ENCODE results near the gene ERG.
A peak's percentile ranks its signal among the peaks of the same experiment; 100 is the strongest.

The ERG gene

GRCh38 chr21:38447611-38448010 lies 50.7 kb downstream of the ERG start:
- Histone ChIP-seq H3K27ac (ENCODE audit: low read length) (no peak overlapping the region), H3K4me1 (ENCODE audit: control insufficient read depth in 1 of 2, insufficient read depth in 2 of 2, low read length in 2 of 2) (no peaks in the 10 kb centered on the region), H3K36me3 (ENCODE audit: control insufficient read depth in 1 of 2, insufficient read depth in 2 of 2, low read length in 2 of 2) (no peaks in the 10 kb centered on the region), H3K9me3 (ENCODE audit: control insufficient read depth in 1 of 2, low read length in 2 of 2) (no peaks in the 10 kb centered on the region), H3K4me3 (ENCODE audit: low read depth in 1 of 2, low read length in 2 of 2) (no peak overlapping the region), H3K27me3 (ENCODE audit: low read depth, low read length) (no peaks in the 10 kb centered on the region)

GRCh38 chr21:38444691-38445090 lies 53.6 kb downstream of the ERG start:
- Histone ChIP-seq H3K27ac (ENCODE audit: low read length) (no peak overlapping the region), H3K36me3 (ENCODE audit: control insufficient read depth in 1 of 2, insufficient read depth in 2 of 2, low read length in 2 of 2) (no peaks in the 10 kb centered on the region), H3K4me3 (ENCODE audit: low read depth in 1 of 2, low read length in 2 of 2) (no peak overlapping the region), H3K27me3 (ENCODE audit: low read depth, low read length) (no peaks in the 10 kb centered on the region), H3K9me3 (ENCODE audit: control insufficient read depth in 1 of 2, low read length in 2 of 2) (no peaks in the 10 kb centered on the region), H3K4me1 (ENCODE audit: control insufficient read depth in 1 of 2, insufficient read depth in 2 of 2, low read length in 2 of 2) (no peaks in the 10 kb centered on the region)

GRCh38 chr21:38443110-38443509 lies 55.2 kb downstream of the ERG start:
- H3K27me3 ChIP-seq (ENCODE audit: low read depth, low read length): no peaks in the 10 kb centered on the region
- no peak overlapping the region for H3K27ac ChIP-seq (ENCODE audit: low read length)
- no peaks in the 10 kb centered on the region for H3K9me3 ChIP-seq (ENCODE audit: control insufficient read depth in 1 of 2, low read length in 2 of 2)
- H3K4me1 ChIP-seq (ENCODE audit: control insufficient read depth in 1 of 2, insufficient read depth in 2 of 2, low read length in 2 of 2): peaks cover 0 to 8% of the 10 kb centered on the region in 2 donors
- no peaks in the 10 kb centered on the region for H3K36me3 ChIP-seq (ENCODE audit: control insufficient read depth in 1 of 2, insufficient read depth in 2 of 2, low read length in 2 of 2)
- no peak overlapping the region for H3K4me3 ChIP-seq (ENCODE audit: low read depth in 1 of 2, low read length in 2 of 2)

DNA sequence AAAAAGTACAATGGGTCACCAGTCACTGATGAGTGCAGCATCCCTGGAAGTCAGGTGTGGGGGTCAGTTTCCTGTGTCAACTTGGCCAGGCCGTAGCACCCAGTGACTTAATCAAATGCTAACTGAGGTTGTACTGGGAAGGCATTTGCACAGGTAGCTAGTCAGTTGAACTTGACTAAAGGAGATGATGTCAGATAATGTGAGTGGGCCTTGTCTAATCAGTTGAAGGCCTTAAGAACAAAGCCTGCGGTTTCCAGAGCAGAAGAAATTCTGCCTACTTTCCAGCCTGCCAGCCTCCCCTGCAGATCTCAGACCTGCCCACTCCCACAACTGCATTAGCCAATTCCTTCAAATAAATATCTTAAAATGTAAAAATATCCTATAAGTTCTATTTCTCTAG lies 57.1 kb downstream of the ERG start:
- Histone ChIP-seq H3K4me1 (ENCODE audit: control insufficient read depth in 1 of 2, insufficient read depth in 2 of 2, low read length in 2 of 2) (peaks cover 0 to 8% of the 10 kb centered on the region in 2 donors), H3K27me3 (ENCODE audit: low read depth, low read length) (no peaks in the 10 kb centered on the region), H3K36me3 (ENCODE audit: control insufficient read depth in 1 of 2, insufficient read depth in 2 of 2, low read length in 2 of 2) (no peaks in the 10 kb centered on the region), H3K4me3 (ENCODE audit: low read depth in 1 of 2, low read length in 2 of 2) (no peak overlapping the region), H3K27ac (ENCODE audit: low read length) (no peak overlapping the region), H3K9me3 (ENCODE audit: control insufficient read depth in 1 of 2, low read length in 2 of 2) (no peaks in the 10 kb centered on the region)

GRCh38 chr21:38440746-38441145 lies 57.5 kb downstream of the ERG start:
- no peaks in the 10 kb centered on the region for H3K27me3 ChIP-seq (ENCODE audit: low read depth, low read length)
- no peak overlapping the region for H3K27ac ChIP-seq (ENCODE audit: low read length)

DNA sequence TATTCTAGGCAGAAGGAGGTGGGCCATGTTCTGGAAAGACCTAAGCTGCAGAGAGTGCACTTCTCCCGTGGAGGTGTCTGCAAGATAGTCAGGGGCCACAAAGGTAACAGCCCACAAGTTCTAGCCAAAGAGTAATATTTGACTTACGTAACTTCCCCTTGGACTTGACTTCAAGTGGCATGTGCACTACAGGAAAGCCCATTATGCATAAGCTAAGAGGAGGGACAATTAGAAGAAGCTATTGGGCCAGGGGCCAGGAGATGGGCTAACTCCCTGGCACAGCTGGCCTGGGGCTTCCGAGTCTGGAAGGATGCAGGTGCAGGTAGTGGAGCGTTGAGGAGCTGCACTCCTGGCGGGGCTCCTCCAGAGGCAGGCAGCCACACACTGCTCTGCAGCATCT lies 58.3 kb downstream of the ERG start:
- Histone ChIP-seq H3K27me3 (ENCODE audit: low read depth, low read length) (no peaks in the 10 kb centered on the region), H3K4me3 (ENCODE audit: low read depth in 1 of 2, low read length in 2 of 2) (no peak overlapping the region), H3K4me1 (ENCODE audit: control insufficient read depth in 1 of 2, insufficient read depth in 2 of 2, low read length in 2 of 2) (peaks cover 0 to 16% of the 10 kb centered on the region in 2 donors), H3K36me3 (ENCODE audit: control insufficient read depth in 1 of 2, insufficient read depth in 2 of 2, low read length in 2 of 2) (no peaks in the 10 kb centered on the region), H3K9me3 (ENCODE audit: control insufficient read depth in 1 of 2, low read length in 2 of 2) (no peaks in the 10 kb centered on the region), H3K27ac (ENCODE audit: low read length) (no peak overlapping the region)

More at GRCh38 chr21:38440746-38441145, 57.5 kb downstream of the ERG start:
- Histone ChIP-seq H3K36me3 (ENCODE audit: control insufficient read depth in 1 of 2, insufficient read depth in 2 of 2, low read length in 2 of 2) (no peaks in the 10 kb centered on the region), H3K4me3 (ENCODE audit: low read depth in 1 of 2, low read length in 2 of 2) (no peak overlapping the region), H3K9me3 (ENCODE audit: control insufficient read depth in 1 of 2, low read length in 2 of 2) (no peaks in the 10 kb centered on the region), H3K4me1 (ENCODE audit: control insufficient read depth in 1 of 2, insufficient read depth in 2 of 2, low read length in 2 of 2) (peaks cover 0 to 8% of the 10 kb centered on the region in 2 donors)

DNA sequence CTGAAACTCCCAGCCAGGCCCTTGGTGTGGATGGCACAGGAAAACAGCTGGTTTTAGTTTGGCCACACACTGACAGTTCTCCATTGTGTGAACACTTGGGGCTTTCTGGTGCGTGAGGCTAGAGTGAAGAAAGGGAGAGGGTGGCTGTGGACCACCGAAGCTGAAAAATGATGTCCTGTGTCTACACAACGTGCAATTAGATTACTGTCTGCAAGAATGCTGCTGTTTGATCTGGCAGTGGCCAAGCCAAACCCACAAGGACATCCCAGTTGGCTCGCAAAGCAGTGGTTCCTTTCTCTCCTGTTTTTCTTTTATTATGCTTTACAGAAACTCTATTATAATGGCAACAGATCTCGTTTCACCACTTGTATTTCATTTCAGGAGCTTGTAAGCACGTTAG lies 58.9 kb downstream of the ERG start:
- no peak overlapping the region for H3K27ac ChIP-seq (ENCODE audit: low read length)

DNA sequence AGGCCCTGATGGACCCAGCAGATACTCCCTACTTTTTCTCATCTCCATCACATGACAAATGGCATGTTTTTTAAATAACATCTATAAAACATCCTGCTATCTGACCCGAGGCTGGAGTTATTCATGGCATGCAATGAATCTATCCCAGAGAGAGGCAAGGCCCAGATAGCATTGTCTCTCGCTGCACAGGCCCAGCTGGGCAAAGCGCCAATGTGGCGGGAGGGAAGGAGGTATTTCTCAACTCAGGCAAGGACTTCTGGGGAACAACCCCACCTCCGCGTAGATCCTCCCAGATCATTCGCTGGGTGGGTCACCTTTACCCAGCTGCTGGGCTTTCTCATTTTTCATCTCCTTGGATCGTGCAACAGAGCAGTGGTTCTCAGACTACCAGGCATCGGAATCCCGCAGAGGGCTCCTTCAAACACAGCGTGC lies 59.8 kb downstream of the ERG start:
- Histone ChIP-seq H3K27me3 (ENCODE audit: low read depth, low read length) (no peaks in the 10 kb centered on the region), H3K9me3 (ENCODE audit: control insufficient read depth in 1 of 2, low read length in 2 of 2) (no peaks in the 10 kb centered on the region), H3K4me3 (ENCODE audit: low read depth in 1 of 2, low read length in 2 of 2) (no peak overlapping the region), H3K4me1 (ENCODE audit: control insufficient read depth in 1 of 2, insufficient read depth in 2 of 2, low read length in 2 of 2) (peaks cover 0 to 23% of the 10 kb centered on the region in 2 donors), H3K27ac (ENCODE audit: low read length) (no peak overlapping the region), H3K36me3 (ENCODE audit: control insufficient read depth in 1 of 2, insufficient read depth in 2 of 2, low read length in 2 of 2) (no peaks in the 10 kb centered on the region)

More for the DNA sequence above, 58.9 kb downstream of the ERG start:
- Histone ChIP-seq H3K9me3 (ENCODE audit: control insufficient read depth in 1 of 2, low read length in 2 of 2) (no peaks in the 10 kb centered on the region), H3K27me3 (ENCODE audit: low read depth, low read length) (no peaks in the 10 kb centered on the region), H3K36me3 (ENCODE audit: control insufficient read depth in 1 of 2, insufficient read depth in 2 of 2, low read length in 2 of 2) (no peaks in the 10 kb centered on the region), H3K4me1 (ENCODE audit: control insufficient read depth in 1 of 2, insufficient read depth in 2 of 2, low read length in 2 of 2) (peaks cover 0 to 21% of the 10 kb centered on the region in 2 donors), H3K4me3 (ENCODE audit: low read depth in 1 of 2, low read length in 2 of 2) (no peak overlapping the region)

- Histone ChIP-seq H3K4me1 (ENCODE audit: control insufficient read depth in 1 of 2, insufficient read depth in 2 of 2, low read length in 2 of 2) (peaks cover 0 to 23% of the 10 kb centered on the region in 2 donors), H3K9me3 (ENCODE audit: control insufficient read depth in 1 of 2, low read length in 2 of 2) (no peaks in the 10 kb centered on the region), H3K27ac (ENCODE audit: low read length) (no peak overlapping the region)
Observed at GRCh38 chr21:38436341-38436740, 61.9 kb downstream of the ERG start.

DNA sequence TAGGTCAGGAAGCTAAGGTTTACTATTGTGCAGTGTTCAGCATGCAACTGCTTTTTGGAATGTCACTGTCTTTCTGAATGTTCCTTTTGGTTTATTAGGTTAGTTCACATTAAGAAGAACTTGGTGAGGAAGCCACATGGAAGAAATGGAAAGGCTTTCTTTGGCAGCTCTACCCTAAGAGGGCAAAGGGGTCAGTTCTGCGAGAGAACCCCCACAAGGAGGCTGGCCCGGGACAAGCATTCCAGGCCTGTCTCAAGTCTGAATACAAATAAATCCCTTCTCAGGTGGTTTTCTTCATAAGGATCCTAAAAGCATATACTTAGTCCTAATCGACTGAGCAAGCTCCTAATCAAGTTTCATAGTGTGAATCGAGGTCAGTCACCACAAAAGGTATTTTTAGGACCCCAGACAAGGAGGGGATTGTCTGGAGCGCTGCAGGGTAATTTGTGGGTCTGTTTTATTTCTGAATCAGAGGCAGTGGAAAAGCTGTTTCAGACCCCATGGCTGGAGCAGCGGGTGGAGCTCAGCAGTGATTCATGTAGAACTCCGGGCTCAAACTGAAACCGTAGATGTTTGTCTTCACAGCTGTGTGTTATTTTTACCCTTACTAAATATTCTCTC lies 63.3 kb downstream of the ERG start:
- Histone ChIP-seq H3K9me3 (ENCODE audit: control insufficient read depth in 1 of 2, low read length in 2 of 2) (no peaks in the 10 kb centered on the region), H3K4me1 (ENCODE audit: control insufficient read depth in 1 of 2, insufficient read depth in 2 of 2, low read length in 2 of 2) (peaks cover 0 to 23% of the 10 kb centered on the region in 2 donors), H3K36me3 (ENCODE audit: control insufficient read depth in 1 of 2, insufficient read depth in 2 of 2, low read length in 2 of 2) (no peaks in the 10 kb centered on the region), H3K27ac (ENCODE audit: low read length) (peak overlapping the region; percentile 56), H3K27me3 (ENCODE audit: low read depth, low read length) (no peaks in the 10 kb centered on the region), H3K4me3 (ENCODE audit: low read depth in 1 of 2, low read length in 2 of 2) (peak overlapping the region; percentile 36 to 49)

More at GRCh38 chr21:38436341-38436740, 61.9 kb downstream of the ERG start:
- Histone ChIP-seq H3K27me3 (ENCODE audit: low read depth, low read length) (no peaks in the 10 kb centered on the region), H3K36me3 (ENCODE audit: control insufficient read depth in 1 of 2, insufficient read depth in 2 of 2, low read length in 2 of 2) (no peaks in the 10 kb centered on the region), H3K4me3 (ENCODE audit: low read depth in 1 of 2, low read length in 2 of 2) (no peak overlapping the region)

- Histone ChIP-seq H3K4me1 (ENCODE audit: control insufficient read depth in 1 of 2, insufficient read depth in 2 of 2, low read length in 2 of 2) (peaks cover 0 to 19% of the 10 kb centered on the region in 2 donors), H3K27me3 (ENCODE audit: low read depth, low read length) (no peaks in the 10 kb centered on the region), H3K4me3 (ENCODE audit: low read depth in 1 of 2, low read length in 2 of 2) (no peak overlapping the region), H3K36me3 (ENCODE audit: control insufficient read depth in 1 of 2, insufficient read depth in 2 of 2, low read length in 2 of 2) (no peaks in the 10 kb centered on the region), H3K27ac (ENCODE audit: low read length) (no peak overlapping the region), H3K9me3 (ENCODE audit: control insufficient read depth in 1 of 2, low read length in 2 of 2) (no peaks in the 10 kb centered on the region)
Observed at GRCh38 chr21:38433471-38433870, 64.8 kb downstream of the ERG start.

DNA sequence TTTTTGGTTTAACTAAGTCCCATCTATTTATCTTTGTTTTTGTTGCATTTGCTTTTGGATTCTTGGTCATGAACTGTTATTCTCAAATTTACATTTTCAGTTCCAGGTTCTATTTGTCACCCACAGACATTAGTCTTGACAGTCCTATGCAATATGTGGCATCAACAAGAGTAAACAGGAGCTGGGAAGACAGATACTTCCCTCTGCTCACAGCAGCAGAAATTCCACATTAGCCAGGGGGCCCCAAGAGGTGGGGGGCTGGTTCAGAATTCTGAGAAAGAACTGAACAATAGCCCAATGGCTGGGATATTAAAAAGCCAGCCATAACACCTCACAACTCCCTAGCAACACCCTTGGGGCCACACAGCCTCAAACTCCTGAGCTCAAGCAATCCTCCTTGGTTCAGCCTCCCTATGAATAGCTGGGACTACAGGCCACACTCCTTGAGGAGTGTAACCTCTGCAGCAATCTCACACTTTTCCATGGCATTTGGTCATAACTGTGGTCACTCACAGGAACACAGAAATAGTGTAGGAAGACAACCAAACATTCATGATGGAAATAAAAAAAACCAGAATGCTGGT lies 67.8 kb downstream of the ERG start:
- H3K4me1 ChIP-seq (ENCODE audit: control insufficient read depth in 1 of 2, insufficient read depth in 2 of 2, low read length in 2 of 2): peaks cover 0 to 13% of the 10 kb centered on the region in 2 donors
- no peak overlapping the region for H3K27ac ChIP-seq (ENCODE audit: low read length)
- no peaks in the 10 kb centered on the region for H3K9me3 ChIP-seq (ENCODE audit: control insufficient read depth in 1 of 2, low read length in 2 of 2)
- no peaks in the 10 kb centered on the region for H3K27me3 ChIP-seq (ENCODE audit: low read depth, low read length)
- H3K4me3 ChIP-seq (ENCODE audit: low read depth in 1 of 2, low read length in 2 of 2): no peak overlapping the region
- H3K36me3 ChIP-seq (ENCODE audit: control insufficient read depth in 1 of 2, insufficient read depth in 2 of 2, low read length in 2 of 2): no peaks in the 10 kb centered on the region

Measured in muscle layer of duodenum (tissue), 2 donors.